ENCODE results near the gene FGF8.

Gene FGF8

GRCh38 chr10:101749047-101750016, 26.6 kb downstream of the FGF8 start:
- H3K27me3 ChIP-seq (ENCODE audit: insufficient read depth, low read length) = peaks cover 21% of the 10 kb centered on the region
- H3K27ac ChIP-seq (ENCODE audit: low read depth, low read length) = no peak overlapping the region
- no peaks in the 10 kb centered on the region for H3K36me3 ChIP-seq (ENCODE audit: insufficient read depth, low read length)
- no peaks in the 10 kb centered on the region for H3K4me1 ChIP-seq (ENCODE audit: control insufficient read depth, insufficient read depth, low read length, unreplicated experiment)
- no peak overlapping the region for H2AFZ ChIP-seq (ENCODE audit: low read length, unreplicated experiment)
- no peak overlapping the region for H3K4me3 ChIP-seq (ENCODE audit: low read depth, low read length)
- no peaks in the 10 kb centered on the region for H3K79me2 ChIP-seq (ENCODE audit: control insufficient read depth, insufficient read depth, low read length, unreplicated experiment)

GRCh38 chr10:101748496-101748895, 27.4 kb downstream of the FGF8 start:
- Histone ChIP-seq H2AFZ (ENCODE audit: low read length, unreplicated experiment) (no peak overlapping the region), H3K4me3 (ENCODE audit: low read depth, low read length) (no peak overlapping the region)

GRCh38 chr10:101745074-101745696, 30.7 kb downstream of the FGF8 start:
- H3K79me2 ChIP-seq (ENCODE audit: control insufficient read depth, insufficient read depth, low read length, unreplicated experiment) = no peaks in the 10 kb centered on the region
- H3K27me3 ChIP-seq (ENCODE audit: insufficient read depth, low read length) = peaks cover 15% of the 10 kb centered on the region
- no peak overlapping the region for H3K4me3 ChIP-seq (ENCODE audit: low read depth, low read length)
- H3K4me1 ChIP-seq (ENCODE audit: control insufficient read depth, insufficient read depth, low read length, unreplicated experiment) = no peaks in the 10 kb centered on the region
- no peaks in the 10 kb centered on the region for H3K36me3 ChIP-seq (ENCODE audit: insufficient read depth, low read length)
- H2AFZ ChIP-seq (ENCODE audit: low read length, unreplicated experiment) = no peak overlapping the region
- no peak overlapping the region for H3K27ac ChIP-seq (ENCODE audit: low read depth, low read length)

More at GRCh38 chr10:101748496-101748895, 27.4 kb downstream of the FGF8 start:
- Histone ChIP-seq H3K27ac (ENCODE audit: low read depth, low read length) (no peak overlapping the region), H3K79me2 (ENCODE audit: control insufficient read depth, insufficient read depth, low read length, unreplicated experiment) (no peaks in the 10 kb centered on the region), H3K36me3 (ENCODE audit: insufficient read depth, low read length) (no peaks in the 10 kb centered on the region), H3K27me3 (ENCODE audit: insufficient read depth, low read length) (peaks cover 12% of the 10 kb centered on the region; the same call in 1 of the 2 replicates), H3K4me1 (ENCODE audit: control insufficient read depth, insufficient read depth, low read length, unreplicated experiment) (no peaks in the 10 kb centered on the region)

GRCh38 chr10:101744267-101744666, 31.6 kb downstream of the FGF8 start:
- H3K27me3 ChIP-seq (ENCODE audit: insufficient read depth, low read length) = peaks cover 19% of the 10 kb centered on the region
- H2AFZ ChIP-seq (ENCODE audit: low read length, unreplicated experiment) = no peak overlapping the region
- H3K4me1 ChIP-seq (ENCODE audit: control insufficient read depth, insufficient read depth, low read length, unreplicated experiment) = no peaks in the 10 kb centered on the region
- H3K79me2 ChIP-seq (ENCODE audit: control insufficient read depth, insufficient read depth, low read length, unreplicated experiment) = no peaks in the 10 kb centered on the region
- no peak overlapping the region for H3K4me3 ChIP-seq (ENCODE audit: low read depth, low read length)
- no peaks in the 10 kb centered on the region for H3K36me3 ChIP-seq (ENCODE audit: insufficient read depth, low read length)
- no peak overlapping the region for H3K27ac ChIP-seq (ENCODE audit: low read depth, low read length)

- no peak overlapping the region for H3K4me3 ChIP-seq (ENCODE audit: low read depth, low read length)
- H3K27ac ChIP-seq (ENCODE audit: low read depth, low read length) = no peak overlapping the region
- H3K4me1 ChIP-seq (ENCODE audit: control insufficient read depth, insufficient read depth, low read length, unreplicated experiment) = no peaks in the 10 kb centered on the region
- no peaks in the 10 kb centered on the region for H3K79me2 ChIP-seq (ENCODE audit: control insufficient read depth, insufficient read depth, low read length, unreplicated experiment)
- H2AFZ ChIP-seq (ENCODE audit: low read length, unreplicated experiment) = no peak overlapping the region
- H3K36me3 ChIP-seq (ENCODE audit: insufficient read depth, low read length) = no peaks in the 10 kb centered on the region
- H3K27me3 ChIP-seq (ENCODE audit: insufficient read depth, low read length) = peaks cover 19% of the 10 kb centered on the region
These were observed 34.0 kb downstream of the FGF8 start for GRCh38 chr10:101741938-101742337.

GRCh38 chr10:101736666-101737065, 39.2 kb downstream of the FGF8 start:
- no peak overlapping the region for H2AFZ ChIP-seq (ENCODE audit: low read length, unreplicated experiment)
- no peaks in the 10 kb centered on the region for H3K4me1 ChIP-seq (ENCODE audit: control insufficient read depth, insufficient read depth, low read length, unreplicated experiment)
- H3K27me3 ChIP-seq (ENCODE audit: insufficient read depth, low read length) = peaks cover 12% of the 10 kb centered on the region
- no peaks in the 10 kb centered on the region for H3K36me3 ChIP-seq (ENCODE audit: insufficient read depth, low read length)
- H3K4me3 ChIP-seq (ENCODE audit: low read depth, low read length) = no peak overlapping the region
- no peak overlapping the region for H3K27ac ChIP-seq (ENCODE audit: low read depth, low read length)
- no peaks in the 10 kb centered on the region for H3K79me2 ChIP-seq (ENCODE audit: control insufficient read depth, insufficient read depth, low read length, unreplicated experiment)

- Histone ChIP-seq H2AFZ (ENCODE audit: low read length, unreplicated experiment) (no peak overlapping the region), H3K36me3 (ENCODE audit: insufficient read depth, low read length) (no peaks in the 10 kb centered on the region), H3K4me1 (ENCODE audit: control insufficient read depth, insufficient read depth, low read length, unreplicated experiment) (no peaks in the 10 kb centered on the region), H3K27ac (ENCODE audit: low read depth, low read length) (no peak overlapping the region), H3K79me2 (ENCODE audit: control insufficient read depth, insufficient read depth, low read length, unreplicated experiment) (no peaks in the 10 kb centered on the region), H3K27me3 (ENCODE audit: insufficient read depth, low read length) (no peaks in the 10 kb centered on the region), H3K4me3 (ENCODE audit: low read depth, low read length) (no peak overlapping the region)
These were observed 43.8 kb downstream of the FGF8 start for GRCh38 chr10:101732096-101732495.

GRCh38 chr10:101726115-101726387, 49.9 kb downstream of the FGF8 start:
- no peaks in the 10 kb centered on the region for H3K79me2 ChIP-seq (ENCODE audit: control insufficient read depth, insufficient read depth, low read length, unreplicated experiment)
- H3K27me3 ChIP-seq (ENCODE audit: insufficient read depth, low read length) = no peaks in the 10 kb centered on the region
- H3K4me1 ChIP-seq (ENCODE audit: control insufficient read depth, insufficient read depth, low read length, unreplicated experiment) = no peaks in the 10 kb centered on the region
- no peak overlapping the region for H3K4me3 ChIP-seq (ENCODE audit: low read depth, low read length)
- no peaks in the 10 kb centered on the region for H3K36me3 ChIP-seq (ENCODE audit: insufficient read depth, low read length)
- no peak overlapping the region for H3K27ac ChIP-seq (ENCODE audit: low read depth, low read length)
- no peak overlapping the region for H2AFZ ChIP-seq (ENCODE audit: low read length, unreplicated experiment)

GRCh38 chr10:101725296-101726114, 50.4 kb downstream of the FGF8 start:
- Histone ChIP-seq H3K27me3 (ENCODE audit: insufficient read depth, low read length) (no peaks in the 10 kb centered on the region), H3K36me3 (ENCODE audit: insufficient read depth, low read length) (no peaks in the 10 kb centered on the region), H2AFZ (ENCODE audit: low read length, unreplicated experiment) (no peak overlapping the region)

GRCh38 chr10:101724446-101724845, 51.5 kb downstream of the FGF8 start:
- Histone ChIP-seq H3K36me3 (ENCODE audit: insufficient read depth, low read length) (no peaks in the 10 kb centered on the region), H3K27ac (ENCODE audit: low read depth, low read length) (no peak overlapping the region), H3K79me2 (ENCODE audit: control insufficient read depth, insufficient read depth, low read length, unreplicated experiment) (no peaks in the 10 kb centered on the region), H3K27me3 (ENCODE audit: insufficient read depth, low read length) (no peaks in the 10 kb centered on the region; the same call in 1 of the 2 replicates), H3K4me3 (ENCODE audit: low read depth, low read length) (no peak overlapping the region), H3K4me1 (ENCODE audit: control insufficient read depth, insufficient read depth, low read length, unreplicated experiment) (no peaks in the 10 kb centered on the region), H2AFZ (ENCODE audit: low read length, unreplicated experiment) (no peak overlapping the region)

More at GRCh38 chr10:101725296-101726114, 50.4 kb downstream of the FGF8 start:
- Histone ChIP-seq H3K79me2 (ENCODE audit: control insufficient read depth, insufficient read depth, low read length, unreplicated experiment) (no peaks in the 10 kb centered on the region), H3K4me3 (ENCODE audit: low read depth, low read length) (no peak overlapping the region), H3K27ac (ENCODE audit: low read depth, low read length) (no peak overlapping the region), H3K4me1 (ENCODE audit: control insufficient read depth, insufficient read depth, low read length, unreplicated experiment) (no peaks in the 10 kb centered on the region)
